Lower lobe of right lung (tissue), 2 donors: ENCODE data around the gene OR2V1. TPM values are rescaled to one million over a fixed set of nuclear protein-coding genes. Genes with fewer than 3 reads are reported as not detected.
"Not testable (repeated sequence)": the region's sequence is repeated elsewhere in the genome, so short reads cannot be mapped to it uniquely, and the experiment has no call there.

Experiments
- ATAC-seq, 2 donors: fragments of 200-7000 bp; cut with Tn5 transposase; one replicate each; pipeline ENCODE4 v1.9.1; 2020 to 2022; ENCODE audit warnings: mild to moderate bottlenecking in 2 of 2, moderate library complexity in 2 of 2
- DNase-seq: peaks from one replicate; pipeline ENCODE4 v3.0.0-alpha.2; 2020
- H3K27ac ChIP-seq: fragments of 200-600 bp; one replicate; pipeline ENCODE4 v1.8.0; 2022
- H3K27me3 ChIP-seq: fragments of 200-600 bp; one replicate; pipeline ENCODE4 v1.8.0; 2022; ENCODE audit warnings: low read depth
- H3K36me3 ChIP-seq: fragments of 200-600 bp; one replicate; pipeline ENCODE4 v1.8.0; 2022; ENCODE audit warnings: mild to moderate bottlenecking
- H3K4me1 ChIP-seq: fragments of 200-600 bp; one replicate; pipeline ENCODE4 v1.8.0; 2022
- H3K4me3 ChIP-seq: fragments of 200-600 bp; one replicate; pipeline ENCODE4 v1.8.0; 2022; ENCODE audit warnings: mild to moderate bottlenecking
- H3K9me3 ChIP-seq: fragments of 200-600 bp; one replicate; pipeline ENCODE4 v1.8.0; 2022
- intact Hi-C: fragments of 100-400 bp; cut with DNase I; formaldehyde crosslinking; loops from one replicate; pipeline ENCODE4 v1.11.0; 2022
- total RNA-seq: library from RNA; stranded (reverse); fragmentation: NEBNext Ultra II Directional; extraction: Animal tissue kit (Norgen Biotek cat#: 25700); gene quantifications from one replicate; pipeline ENCODE4 v1.2.1, GENCODE V29; 2021
- TF ChIP-seq, protein P1 (sequence below): fragments of 200-600 bp; IDR thresholded peaks from one replicate; pipeline ENCODE4 v1.8.0; 2022; ENCODE audit warnings: antibody characterized with exemption, mild to moderate bottlenecking
- donor health status: DM: no; HTN: yes; CAD: no; lungs with severe emphysema.

OR2V1 gene
- total RNA-seq, 1 donor from 2014 or later = not detected

DNA sequence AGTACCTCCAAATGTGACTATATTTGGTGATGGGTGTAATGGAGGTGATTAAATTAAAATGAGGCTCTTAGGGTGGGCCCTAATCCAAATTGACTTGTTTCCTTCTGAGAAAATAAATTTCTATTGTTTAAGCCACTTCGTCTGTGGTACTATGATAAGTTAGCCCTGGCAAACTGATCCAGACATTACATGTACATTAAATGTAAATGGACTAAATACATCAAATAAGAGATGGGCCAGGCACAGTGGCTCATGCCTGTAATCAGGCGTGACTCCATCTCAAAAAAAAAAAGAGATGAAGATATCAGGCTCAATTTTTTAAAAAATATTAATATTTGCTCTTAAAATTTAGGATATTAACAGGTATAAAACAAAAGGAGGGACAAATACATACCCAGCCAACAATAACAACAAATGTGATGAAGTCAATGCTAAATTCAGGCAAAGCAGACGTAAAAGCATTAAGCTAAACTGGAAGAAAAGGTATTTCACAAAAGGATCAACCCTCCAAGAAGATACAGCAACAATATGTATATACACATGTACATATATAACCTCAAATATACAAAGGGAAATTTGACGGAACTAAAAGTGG lies 5.5 kb upstream of the OR2V1 start:
- TF ChIP-seq, protein P1, sequence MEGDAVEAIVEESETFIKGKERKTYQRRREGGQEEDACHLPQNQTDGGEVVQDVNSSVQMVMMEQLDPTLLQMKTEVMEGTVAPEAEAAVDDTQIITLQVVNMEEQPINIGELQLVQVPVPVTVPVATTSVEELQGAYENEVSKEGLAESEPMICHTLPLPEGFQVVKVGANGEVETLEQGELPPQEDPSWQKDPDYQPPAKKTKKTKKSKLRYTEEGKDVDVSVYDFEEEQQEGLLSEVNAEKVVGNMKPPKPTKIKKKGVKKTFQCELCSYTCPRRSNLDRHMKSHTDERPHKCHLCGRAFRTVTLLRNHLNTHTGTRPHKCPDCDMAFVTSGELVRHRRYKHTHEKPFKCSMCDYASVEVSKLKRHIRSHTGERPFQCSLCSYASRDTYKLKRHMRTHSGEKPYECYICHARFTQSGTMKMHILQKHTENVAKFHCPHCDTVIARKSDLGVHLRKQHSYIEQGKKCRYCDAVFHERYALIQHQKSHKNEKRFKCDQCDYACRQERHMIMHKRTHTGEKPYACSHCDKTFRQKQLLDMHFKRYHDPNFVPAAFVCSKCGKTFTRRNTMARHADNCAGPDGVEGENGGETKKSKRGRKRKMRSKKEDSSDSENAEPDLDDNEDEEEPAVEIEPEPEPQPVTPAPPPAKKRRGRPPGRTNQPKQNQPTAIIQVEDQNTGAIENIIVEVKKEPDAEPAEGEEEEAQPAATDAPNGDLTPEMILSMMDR = no peak
- H3K27ac ChIP-seq = no peak overlapping the region
- ATAC-seq (no peak), DNase-seq (no peak)
- H3K27me3 ChIP-seq = no peaks in the 10 kb centered on the region
- H3K36me3 ChIP-seq = no peaks in the 10 kb centered on the region
- no peaks in the 10 kb centered on the region for H3K9me3 ChIP-seq
- no peak overlapping the region for H3K4me3 ChIP-seq
- no peaks in the 10 kb centered on the region for H3K4me1 ChIP-seq
- intact Hi-C loops = no loop called here

DNA sequence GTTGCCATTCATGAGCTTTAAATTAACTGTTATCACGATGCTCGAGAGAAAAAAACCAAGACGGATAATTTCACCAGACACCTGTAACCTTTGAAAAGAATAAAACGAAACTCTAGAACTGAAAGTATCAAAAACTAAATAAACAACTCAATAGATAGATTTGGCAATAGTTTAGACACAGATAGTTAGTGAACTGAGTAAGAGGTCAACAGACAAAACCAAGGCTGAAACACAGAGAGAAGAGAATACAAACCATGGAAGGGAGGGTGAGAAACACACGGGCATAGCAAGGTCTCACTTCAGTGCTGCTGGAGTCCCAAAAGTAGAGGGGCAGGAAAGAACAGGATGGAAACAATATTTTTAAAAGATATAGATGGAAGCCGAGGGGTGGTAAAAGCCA lies 3.3 kb upstream of the OR2V1 start:
- H3K27ac ChIP-seq = no peak overlapping the region
- DNase-seq (no peak), ATAC-seq (no peak)
- H3K36me3 ChIP-seq = no peaks in the 10 kb centered on the region
- intact Hi-C loops = no loop called here
- H3K4me3 ChIP-seq = no peak overlapping the region
- TF ChIP-seq, protein P1 = no peak
- H3K4me1 ChIP-seq = no peaks in the 10 kb centered on the region
- H3K27me3 ChIP-seq = no peaks in the 10 kb centered on the region
- no peaks in the 10 kb centered on the region for H3K9me3 ChIP-seq

DNA sequence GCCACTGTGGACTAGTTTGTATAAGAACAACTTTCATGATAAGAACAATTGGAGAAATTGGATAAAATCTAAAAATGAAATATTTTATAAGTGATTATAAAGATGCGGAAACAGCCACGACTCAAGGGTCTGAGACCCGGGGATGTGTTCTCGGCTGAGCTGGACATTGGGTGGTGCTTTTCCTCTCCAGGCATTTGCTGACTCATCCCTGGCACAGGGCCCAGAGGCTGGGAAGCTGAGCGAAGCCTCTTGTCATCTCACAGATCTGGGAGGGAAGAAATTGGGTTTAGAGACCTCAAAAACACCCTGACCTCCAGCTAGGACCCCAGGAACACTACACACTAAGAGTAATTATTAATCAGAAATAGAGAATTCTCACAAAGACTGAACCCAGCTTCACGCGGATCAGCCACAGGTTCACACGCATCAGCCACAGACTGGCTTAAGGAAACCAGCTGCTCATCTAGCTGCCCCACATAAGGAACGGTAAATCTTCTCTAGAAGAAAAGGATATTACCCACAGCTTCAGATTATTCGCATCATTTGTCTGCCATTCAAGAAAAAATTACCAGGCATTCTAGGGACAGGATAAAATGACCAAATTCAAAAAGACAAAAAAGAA lies 2.8 kb upstream of the OR2V1 start:
- no peaks in the 10 kb centered on the region for H3K9me3 ChIP-seq
- no peak overlapping the region for H3K4me3 ChIP-seq
- no peaks in the 10 kb centered on the region for H3K4me1 ChIP-seq
- no peaks in the 10 kb centered on the region for H3K36me3 ChIP-seq
- peaks cover under 1% of the 10 kb centered on the region for H3K27me3 ChIP-seq
- ATAC-seq (no peak), DNase-seq (peak; percentile 64)
- TF ChIP-seq, protein P1 = no peak
- intact Hi-C loops = no loop called here
- H3K27ac ChIP-seq = no peak overlapping the region

DNA sequence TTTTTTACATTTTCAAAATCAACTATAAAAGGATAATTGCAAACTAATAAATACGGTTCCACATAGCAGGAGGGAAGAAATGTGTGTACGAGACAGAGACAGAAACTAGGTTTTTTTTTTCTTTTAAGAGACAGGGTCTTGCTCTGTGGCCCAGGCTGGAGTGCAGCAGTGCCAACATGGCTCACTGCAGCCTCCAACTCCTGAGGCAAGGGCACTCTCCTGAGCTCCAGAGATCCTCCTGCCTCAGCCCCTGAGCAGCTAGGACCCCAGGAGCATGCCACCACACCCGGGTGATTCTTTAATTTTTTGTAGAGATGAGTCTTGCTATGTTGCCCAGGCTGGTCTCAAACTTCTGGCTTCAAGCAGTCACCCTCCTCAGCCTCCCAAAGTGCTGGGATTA lies 2.1 kb upstream of the OR2V1 start:
- no peaks in the 10 kb centered on the region for H3K36me3 ChIP-seq
- TF ChIP-seq, protein P1 = no peak
- no peaks in the 10 kb centered on the region for H3K9me3 ChIP-seq
- intact Hi-C loops = no loop called here
- ATAC-seq = no peak
- H3K4me3 ChIP-seq = no peak overlapping the region
- H3K27me3 ChIP-seq = peaks cover 6% of the 10 kb centered on the region
- H3K27ac ChIP-seq = no peak overlapping the region
- no peak for DNase-seq
- no peaks in the 10 kb centered on the region for H3K4me1 ChIP-seq

DNA sequence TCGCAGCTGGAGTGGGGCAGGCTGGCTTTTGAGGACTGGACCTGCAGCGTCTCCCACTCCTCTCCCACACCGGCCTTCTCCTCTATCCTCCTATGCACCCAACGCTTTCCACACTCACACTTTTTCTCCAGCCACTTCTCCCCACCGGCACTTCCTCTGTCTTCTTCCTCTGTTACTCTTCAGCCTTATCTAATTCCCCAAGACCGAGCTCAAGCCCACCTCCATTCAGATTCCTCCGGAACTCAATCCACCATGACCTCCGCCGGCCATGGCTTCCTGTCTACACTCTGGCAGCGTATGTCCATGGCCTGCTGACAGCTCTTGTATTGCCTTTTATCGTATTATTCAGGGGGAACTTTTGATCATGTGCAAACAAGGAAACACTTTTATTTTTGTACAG lies 545 bp upstream of the OR2V1 start:
- H3K9me3 ChIP-seq = no peaks in the 10 kb centered on the region
- peaks cover 10% of the 10 kb centered on the region for H3K27me3 ChIP-seq
- H3K4me3 ChIP-seq = no peak overlapping the region
- H3K27ac ChIP-seq = no peak overlapping the region
- no peaks in the 10 kb centered on the region for H3K36me3 ChIP-seq
- H3K4me1 ChIP-seq = no peaks in the 10 kb centered on the region
- ATAC-seq (no peak), DNase-seq (no peak)
- intact Hi-C loops = no loop called here
- TF ChIP-seq, protein P1 = no peak

DNA sequence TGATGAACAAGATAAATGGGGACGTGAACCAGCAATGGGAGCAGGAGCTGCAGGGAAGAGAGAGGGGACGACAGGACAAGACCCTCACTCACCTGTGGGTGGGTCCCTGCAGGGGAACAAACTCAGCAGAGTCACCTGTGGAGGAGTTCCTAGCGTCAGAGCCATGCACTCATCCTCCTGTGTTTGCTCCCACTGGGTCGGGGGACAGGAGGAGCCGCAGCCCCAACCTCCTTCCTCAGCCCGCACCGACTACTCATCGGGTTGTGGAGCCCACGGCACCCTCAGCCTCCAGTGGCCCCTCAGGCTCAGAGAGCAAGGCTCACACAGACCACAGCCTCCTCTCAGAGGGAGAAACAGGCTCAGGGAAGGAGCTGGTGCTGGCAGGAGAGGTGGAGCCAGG lies 888 bp downstream of the OR2V1 start:
- H3K27ac ChIP-seq, H3K36me3 ChIP-seq, H3K27me3 ChIP-seq, H3K9me3 ChIP-seq, H3K4me1 ChIP-seq, DNase-seq, ATAC-seq, intact Hi-C loops, H3K4me3 ChIP-seq: not testable (repeated sequence)
